DMS53 treated with DMSO at 0.1 percent for 48 hours (cell line): ENCODE results near the gene BNC1.
A peak's percentile ranks its signal among the peaks of the same experiment; 100 is the strongest.
"Not testable (repeated sequence)": the region's sequence is repeated elsewhere in the genome, so short reads cannot be mapped to it uniquely, and the experiment has no call there.

Experiments
- DNase-seq: peaks from one replicate; lab custom pipeline; 2025; ENCODE audit not compliant: unreplicated experiment; lab: John Stamatoyannopoulos, UW

The BNC1 gene

GRCh38 chr15:83248151-83249029, 36.1 kb downstream of the BNC1 start:
- peak; percentile 49 for DNase-seq

DNA sequence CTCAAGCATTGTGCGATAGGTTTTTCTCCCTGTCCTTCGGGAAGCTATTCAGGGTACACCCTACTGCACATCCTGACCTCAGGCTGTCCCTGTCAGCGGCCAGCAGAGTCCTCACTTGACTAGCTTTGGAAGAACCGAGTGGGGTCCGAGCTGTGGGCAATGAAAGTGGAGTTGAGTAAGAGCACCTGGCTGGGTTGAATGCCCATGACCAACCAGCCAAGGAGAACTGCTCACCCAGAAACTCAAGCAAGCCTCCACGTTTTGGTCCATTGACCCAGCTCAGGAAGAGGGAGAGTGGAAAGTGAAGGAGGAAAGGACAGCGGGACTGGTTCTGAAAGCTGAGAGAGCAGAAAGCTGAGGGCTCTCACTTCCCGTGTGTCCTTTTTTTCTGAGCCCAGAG, 40.8 kb downstream of the BNC1 start:
- no peak for DNase-seq

DNA sequence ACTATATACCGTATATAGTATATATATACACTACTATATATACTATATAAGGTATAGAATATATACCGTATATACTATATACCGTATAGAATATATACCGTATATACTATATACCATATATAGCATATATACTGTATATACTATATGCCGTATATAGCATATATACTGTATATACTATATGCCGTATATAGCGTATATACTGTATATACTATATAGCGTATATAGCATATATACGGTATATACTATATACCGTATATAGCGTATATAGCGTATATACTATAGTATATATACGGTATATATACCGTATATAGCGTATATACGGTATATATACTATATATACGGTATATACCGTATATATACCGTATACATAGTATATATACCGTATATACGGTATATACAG, 54.2 kb downstream of the BNC1 start:
- DNase-seq: no peak

GRCh38 chr15:83225449-83225848, 59.0 kb downstream of the BNC1 start:
- DNase-seq: no peak

DNA sequence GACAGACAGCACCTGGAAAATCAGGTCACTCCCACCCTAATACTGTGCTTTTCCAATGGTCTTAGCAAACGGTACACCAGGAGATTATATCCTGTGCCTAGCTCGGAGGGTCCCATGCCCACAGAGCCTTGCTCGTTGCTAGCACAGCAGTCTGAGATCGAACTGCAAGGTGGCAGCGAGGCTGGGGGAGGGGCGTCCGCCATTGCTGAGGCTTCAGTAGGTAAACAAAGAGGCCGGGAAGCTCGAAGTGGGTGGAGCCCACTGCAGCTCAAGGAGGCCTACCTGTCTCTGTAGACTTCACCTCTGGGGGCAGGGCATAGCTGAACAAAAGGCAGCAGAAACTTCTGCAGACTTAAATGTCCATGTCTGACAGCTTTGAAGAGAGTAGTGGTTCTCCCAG, 62.7 kb downstream of the BNC1 start:
- DNase-seq: not testable (repeated sequence)

GRCh38 chr15:83219026-83219425, 65.4 kb downstream of the BNC1 start:
- no peak for DNase-seq

- no peak for DNase-seq
Observed at GRCh38 chr15:83215306-83215705, 69.2 kb downstream of the BNC1 start.

GRCh38 chr15:83210619-83211018, 73.8 kb downstream of the BNC1 start:
- peak; percentile 67 for DNase-seq

GRCh38 chr15:83209333-83209732, 75.1 kb downstream of the BNC1 start:
- DNase-seq: no peak

DNA sequence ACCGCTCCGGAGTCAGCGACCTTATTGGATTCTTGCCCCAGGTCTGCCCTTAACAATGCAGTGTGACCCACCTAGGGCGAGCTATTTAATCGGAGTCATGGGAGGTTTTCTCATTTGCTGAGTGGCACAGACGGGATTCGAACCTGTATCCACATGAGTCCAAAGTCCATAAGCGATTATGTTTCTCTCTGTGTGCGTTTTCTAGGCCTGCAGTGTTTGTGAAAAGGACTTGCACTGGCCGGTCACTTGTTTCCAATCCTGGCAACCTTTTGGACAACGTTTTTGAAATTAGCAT, 76.2 kb downstream of the BNC1 start:
- DNase-seq: peak; percentile 16

- peak; percentile 11 for DNase-seq
Observed at GRCh38 chr15:83207660-83208366, 76.7 kb downstream of the BNC1 start, which contains the start of gene HDGFL3. Gene HDGFL3, minus strand, starts transcription at chr15:83207823. Its CDS starts 409 bp downstream, at chr15:83207414.

- DNase-seq: no peak
Observed at GRCh38 chr15:83207009-83207659, 77.3 kb downstream of the BNC1 start.

GRCh38 chr15:83206526-83207008, 77.9 kb downstream of the BNC1 start:
- no peak for DNase-seq
